CD4-positive, alpha-beta T cell treated with Interferon gamma for 1 hour (primary cell): ENCODE measurements around the gene DENND1A.

Experiments used
- DNase-seq: peaks from one replicate; pipeline ENCODE4 v3.0.0-alpha.2; 2020

The DENND1A gene

DNA sequence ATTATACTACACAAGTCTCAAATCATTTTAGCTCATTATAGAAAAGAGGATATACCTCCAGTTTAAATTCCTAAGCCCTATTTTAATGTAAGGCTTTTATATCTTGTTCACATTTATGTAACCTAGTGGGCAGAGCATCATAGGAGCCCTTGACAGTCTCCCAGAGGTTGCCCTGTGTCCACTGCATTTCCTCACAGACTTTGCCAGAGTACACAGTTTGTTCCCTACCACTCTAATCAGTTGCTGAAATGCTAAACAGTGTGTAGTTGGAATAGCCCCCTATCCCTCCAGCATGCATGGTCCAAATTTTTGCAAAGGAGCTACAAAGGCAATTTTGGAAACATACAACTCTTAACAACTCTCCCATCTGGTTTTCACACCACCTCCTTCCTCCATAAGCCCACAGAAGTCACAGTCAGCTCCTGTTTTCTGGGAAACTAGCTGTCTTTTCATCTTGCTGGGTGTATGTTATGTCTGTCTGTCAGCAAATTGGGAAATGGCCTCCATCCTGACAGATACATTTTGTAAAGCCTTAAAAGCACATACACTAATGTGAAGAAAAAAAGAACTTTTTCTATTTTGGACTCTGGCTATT is 212.2 kb downstream of the DENND1A start:
- DNase-seq = no peak

DNA sequence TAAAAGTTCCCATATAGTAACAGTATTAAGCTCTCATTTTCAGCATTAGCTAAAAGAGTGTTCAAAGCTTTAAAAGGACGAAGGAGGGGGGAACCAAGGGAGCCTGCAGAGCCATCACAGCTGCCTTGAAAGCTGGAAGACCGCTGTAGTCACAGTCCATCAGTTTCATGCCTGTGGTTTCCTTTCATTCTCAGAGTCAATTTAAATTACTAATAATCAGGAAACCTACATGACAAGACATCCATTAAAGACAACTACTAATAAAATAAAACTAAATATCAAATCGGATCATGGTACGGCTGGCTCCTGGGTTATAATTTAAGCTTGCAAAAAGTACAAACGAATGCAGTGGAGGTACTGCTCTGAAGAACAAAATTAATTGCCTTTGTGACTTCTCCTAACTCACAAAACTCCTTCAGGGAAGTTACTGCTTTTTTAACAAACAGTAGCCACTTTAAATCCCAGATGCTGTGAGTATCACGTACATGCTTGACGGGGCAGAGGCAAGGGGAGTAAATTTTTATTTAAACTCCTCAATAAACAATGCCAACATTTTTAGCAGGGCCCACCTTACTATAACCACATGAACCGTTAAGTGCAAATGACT is 213.5 kb downstream of the DENND1A start:
- no peak for DNase-seq

DNA sequence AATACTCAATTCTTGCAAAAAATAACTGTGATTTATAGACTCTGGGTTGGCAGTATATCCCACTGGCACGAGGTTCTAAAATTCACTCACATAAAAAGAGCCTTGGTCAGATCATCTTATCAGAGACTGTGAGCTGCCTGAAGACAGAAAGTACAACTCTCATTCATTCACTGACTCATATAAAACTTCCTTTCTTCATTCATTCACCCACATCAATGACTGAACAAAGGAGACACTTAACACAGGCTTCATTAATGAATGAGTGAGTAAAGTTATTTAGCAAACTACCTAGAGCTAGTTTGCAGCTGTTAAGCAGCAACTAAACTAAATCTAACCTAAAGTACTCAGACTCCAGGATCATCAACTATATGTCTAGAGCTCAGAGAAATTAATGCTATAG is 214.7 kb downstream of the DENND1A start:
- DNase-seq = no peak

DNA sequence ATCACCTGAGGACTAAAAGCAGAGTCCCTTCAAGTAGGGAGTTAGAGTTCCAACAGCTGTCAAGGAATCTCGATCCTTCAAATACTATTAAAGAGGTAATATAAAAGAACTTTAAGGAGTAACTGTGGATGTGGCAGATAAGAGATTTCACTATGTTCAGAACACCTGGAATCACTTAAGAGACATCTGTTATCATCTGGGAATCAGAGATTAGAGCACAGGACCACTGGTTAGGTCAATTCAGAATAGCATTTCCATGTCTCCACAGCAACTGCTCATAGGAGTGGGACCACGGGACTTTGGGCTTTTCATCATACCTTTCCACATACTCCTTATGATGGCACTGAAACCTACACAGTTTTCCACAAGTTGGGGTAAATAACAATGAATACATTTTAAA is 216.6 kb downstream of the DENND1A start:
- no peak for DNase-seq

DNA sequence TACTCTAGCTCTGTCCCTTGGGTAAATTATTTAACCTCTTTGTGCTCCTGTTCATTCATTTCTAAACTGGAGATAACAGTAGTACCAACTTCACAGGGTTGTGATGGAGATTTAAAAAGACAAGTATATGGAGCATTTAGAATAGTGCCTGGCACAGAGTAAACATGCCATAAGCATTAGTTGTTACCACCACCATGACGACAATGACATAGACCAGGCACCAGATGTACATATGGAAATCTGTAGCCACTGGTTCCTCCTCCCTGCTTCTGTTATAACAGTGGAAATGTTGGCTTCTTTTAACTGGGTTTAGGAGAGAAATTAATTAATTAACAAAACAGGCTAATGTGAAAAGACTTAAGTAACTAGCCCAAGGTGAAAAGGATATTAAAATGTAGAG is 217.5 kb downstream of the DENND1A start:
- DNase-seq = no peak

DNA sequence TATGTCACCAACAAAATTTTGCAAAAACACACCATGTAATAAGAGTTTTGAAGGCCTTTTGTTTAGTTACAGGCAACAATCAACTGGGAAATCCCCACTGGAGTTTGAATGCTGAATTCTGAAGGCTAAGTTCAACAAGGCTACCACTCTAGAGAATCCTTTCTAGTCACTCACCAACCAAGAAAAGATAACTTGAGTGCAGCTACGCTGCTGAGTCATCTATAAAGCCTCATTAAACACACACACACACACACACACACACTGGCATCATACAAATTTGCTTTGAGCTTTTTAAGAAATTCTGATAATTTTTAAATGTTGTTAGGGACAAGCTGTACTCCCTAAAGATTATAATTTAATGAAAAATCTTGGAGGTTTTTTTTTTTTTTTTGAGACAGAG is 219.6 kb downstream of the DENND1A start:
- no peak for DNase-seq

DNA sequence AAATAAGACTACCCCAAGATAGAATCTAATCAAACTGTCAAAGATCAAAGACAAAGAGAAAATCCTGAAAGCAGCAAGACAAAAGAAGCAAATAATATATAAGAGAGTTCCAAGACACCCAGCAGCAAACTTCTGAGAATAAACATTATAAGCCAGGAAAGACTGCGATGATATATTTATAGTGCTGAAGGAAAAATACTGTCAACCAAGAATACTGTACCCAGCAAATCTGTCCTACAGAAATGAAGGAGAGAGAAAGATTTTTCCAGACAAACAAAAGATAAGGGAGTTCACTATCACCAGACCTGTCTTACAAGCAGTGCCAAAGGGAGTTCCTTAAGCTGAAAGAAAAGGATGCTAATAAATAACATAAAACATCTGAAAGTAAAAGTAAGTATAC is 227.4 kb downstream of the DENND1A start:
- DNase-seq = no peak

DNA sequence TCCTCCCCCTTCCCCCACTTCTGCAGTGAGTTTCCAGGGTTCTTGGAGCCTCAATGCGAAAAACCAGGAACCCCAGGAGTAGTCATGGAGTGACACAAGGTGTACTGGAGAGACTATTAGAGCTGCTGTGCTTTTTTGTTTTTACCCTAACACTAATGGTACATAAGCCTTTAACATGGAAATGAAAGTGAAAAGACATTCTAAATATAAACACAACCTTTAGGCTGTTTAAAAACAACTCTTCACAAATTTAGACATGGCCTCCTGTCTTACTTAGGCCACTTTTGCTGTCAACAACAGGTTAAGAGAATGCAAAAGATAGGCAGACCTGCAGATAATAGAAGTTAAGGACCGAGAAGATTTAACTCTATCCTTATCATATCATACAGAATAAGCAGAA is 232.2 kb downstream of the DENND1A start:
- DNase-seq = no peak

DNA sequence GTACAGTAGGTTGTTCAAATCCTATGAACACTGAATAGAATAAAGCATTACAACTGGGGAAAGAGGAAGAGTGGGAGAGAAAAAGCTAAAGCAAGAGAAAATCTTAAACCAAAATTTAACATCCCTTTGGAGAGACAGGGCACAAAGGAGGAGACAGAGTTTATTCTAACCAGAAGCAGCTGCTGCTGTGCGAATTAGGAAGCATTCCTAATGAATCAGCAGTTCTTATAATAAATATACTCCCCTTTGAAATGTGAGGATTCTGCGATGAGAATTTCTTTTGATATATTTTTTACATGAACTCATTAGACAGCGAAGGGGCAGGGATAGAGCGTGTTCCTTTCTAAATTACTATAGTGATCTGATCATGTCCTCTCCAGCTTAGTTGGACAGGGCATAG is 233.4 kb downstream of the DENND1A start:
- no peak for DNase-seq

DNA sequence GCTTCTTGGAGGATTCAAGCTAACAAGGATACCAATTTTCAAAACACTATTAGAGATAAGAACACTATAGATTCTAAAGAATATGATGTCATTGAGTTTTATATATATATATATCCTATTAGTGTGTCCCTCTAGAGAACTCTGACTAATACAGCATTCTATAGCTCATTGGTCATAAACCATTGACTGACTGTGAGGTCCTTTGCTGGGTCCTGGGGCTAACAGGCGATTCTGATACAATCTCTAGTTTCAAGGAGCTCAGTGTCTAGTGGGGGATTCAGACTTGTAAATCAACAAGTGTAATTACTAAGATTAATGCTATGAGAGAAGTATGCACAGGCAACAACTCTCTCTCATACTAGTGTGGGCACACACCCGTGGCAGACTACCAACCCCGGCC is 234.5 kb downstream of the DENND1A start:
- no peak for DNase-seq

DNA sequence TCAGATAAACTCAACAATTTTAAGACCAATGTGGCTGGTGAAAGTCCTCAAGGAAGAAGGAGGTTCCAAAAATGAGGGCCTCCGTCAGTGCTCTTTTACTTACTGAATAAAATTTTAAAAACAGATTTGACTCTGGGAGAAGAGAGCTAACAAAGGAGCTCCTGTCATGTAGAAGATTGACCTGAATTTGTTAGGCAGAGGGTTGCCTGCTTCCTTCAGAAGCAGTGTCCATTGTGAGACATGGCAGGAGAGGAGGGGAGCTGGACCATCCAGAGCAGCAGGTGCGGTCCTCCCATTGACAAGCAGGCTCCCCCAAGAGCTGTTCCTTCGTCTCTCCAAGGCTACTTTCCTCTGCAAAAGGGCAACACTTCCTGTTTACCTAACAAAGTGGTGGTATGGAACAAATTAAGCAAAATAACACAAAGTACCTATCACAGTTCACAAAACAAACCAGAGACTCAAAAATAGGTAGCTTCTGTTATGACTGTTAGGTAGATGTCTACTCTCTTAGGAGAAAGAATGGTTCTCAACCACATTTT is 238.1 kb downstream of the DENND1A start:
- no peak for DNase-seq

DNA sequence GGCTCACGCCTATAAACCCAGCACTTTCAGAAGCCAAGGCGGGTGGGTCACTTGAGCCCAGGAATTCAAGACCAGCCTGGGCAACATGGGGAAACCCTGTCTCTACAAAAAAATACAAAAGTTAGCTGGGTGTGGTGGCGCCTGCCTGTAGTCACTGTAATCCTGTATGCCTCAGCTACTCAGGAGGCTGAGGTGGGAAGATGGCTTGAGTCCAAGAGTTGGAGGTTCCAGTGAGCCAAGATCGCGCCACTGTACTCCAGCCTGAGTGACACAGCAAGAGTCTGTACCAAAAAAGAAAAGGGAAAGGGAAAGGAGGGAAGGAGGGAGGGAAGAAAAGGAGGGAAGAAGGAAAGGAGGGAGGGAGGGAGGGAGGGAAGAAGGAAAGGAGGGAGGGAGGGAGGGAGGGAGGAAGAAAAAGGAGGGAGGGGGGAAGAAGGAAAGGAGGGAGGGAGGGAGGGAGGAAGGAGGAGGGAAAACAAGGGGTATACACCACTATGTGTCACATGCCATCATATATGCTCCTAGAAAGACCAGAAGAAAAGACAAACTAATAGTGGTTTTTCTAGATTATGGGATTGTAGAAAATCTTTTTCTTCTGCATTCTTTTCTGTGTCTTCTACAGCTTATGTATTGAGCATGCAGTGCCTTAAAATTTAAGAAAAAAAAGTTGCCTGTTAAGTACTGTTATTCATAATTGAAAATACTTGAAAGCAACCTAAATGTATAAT is 240.1 kb downstream of the DENND1A start:
- no peak for DNase-seq

DNA sequence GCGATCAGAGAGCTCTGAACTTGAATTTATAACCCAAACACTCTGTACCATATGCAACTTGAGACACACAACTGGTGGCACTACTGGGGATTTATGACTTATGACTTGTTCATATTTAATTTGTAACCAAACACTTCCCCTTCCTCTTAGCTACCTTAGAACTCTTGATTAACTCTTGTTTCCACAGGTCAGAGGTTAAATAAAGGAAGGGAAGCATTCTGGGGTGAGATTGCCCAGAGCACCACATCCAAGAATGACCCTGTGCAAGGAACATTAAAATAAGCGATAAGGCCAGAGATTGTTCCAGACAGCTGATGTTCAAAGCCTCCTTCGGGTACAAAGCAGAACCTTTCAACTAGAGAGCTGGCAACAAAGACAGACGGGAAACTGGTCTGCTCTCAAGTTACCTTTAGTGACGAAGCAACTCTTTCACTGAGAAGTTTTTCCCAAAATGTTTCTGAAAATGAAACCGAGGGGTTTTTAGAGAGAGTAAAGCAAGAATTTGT is 242.6 kb downstream of the DENND1A start:
- no peak for DNase-seq

DNA sequence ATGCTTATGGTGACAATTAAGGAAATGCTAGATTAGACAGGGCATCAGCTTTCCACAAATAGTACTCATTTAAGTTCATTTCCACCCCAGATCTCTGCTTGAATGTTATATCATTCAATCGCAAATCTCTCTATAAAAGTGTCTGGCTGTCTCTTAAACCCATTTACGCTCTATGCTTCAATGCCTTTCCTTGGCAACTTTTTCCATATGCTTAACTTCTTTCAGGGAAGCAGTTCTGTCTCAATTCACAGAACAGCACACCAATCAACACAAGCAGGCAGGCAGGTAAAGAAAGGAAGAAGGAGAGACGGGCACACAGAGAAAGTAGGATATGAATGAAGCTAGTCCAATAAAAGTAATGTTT is 243.1 kb downstream of the DENND1A start:
- no peak for DNase-seq

DNA sequence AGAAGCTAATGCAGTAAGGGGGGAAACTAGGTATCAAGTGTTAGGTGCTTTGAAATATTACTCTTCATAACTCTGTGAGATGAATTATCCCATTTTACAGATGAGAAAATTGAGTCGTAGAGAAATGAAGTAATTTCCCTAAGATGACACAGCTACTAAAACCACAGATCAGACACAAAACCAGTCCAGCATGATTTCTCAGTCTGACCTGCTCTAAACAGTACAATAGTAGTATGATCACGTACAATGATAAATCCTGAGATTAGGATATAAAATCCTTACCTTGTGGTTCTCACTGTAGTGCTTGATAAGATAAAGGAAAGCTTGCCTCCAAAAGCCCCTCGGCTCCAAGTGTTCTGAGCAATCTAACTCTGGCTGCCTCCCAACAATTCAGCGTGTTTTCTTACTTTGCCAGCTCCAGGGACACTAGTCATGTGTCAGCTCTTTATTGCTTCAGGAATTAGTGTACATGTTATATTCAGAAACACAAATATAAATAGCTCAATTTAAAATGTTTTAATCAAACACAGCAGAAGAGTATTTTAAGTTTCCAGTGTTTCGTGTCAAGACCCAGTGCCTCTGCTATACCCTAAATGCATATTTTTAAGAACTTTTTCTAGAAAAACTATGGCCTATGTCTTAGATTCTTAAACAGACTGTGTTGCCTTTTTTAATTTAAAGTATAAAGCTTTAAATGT is 243.6 kb downstream of the DENND1A start:
- DNase-seq = no peak

DNA sequence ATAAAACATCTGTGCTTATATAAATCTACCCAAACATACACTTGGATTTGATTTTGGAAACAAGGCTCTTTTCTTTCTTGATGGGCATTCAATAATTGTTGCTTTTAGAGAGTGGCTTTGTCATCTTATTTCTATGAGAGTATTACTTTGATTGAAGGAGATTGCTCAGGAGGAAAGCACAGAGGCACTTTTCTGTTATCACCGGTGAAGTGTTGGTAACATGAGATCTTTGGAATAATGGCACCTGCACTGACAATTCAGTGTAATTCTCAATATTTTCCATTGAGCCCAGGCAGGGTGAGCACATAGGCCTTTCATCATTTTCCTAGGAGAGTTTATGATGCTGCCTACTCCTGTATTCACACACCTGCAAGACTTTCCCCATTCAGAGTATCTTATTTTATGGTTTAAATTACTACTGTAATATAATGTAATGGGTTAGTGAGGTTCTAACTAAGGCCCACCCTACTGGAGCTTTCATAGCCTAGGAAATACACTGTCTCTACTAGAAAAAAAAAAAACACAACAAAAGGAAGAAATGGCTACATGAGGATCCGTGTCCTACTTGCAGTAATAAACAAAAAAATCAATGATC is 244.3 kb downstream of the DENND1A start:
- no peak for DNase-seq

DNA sequence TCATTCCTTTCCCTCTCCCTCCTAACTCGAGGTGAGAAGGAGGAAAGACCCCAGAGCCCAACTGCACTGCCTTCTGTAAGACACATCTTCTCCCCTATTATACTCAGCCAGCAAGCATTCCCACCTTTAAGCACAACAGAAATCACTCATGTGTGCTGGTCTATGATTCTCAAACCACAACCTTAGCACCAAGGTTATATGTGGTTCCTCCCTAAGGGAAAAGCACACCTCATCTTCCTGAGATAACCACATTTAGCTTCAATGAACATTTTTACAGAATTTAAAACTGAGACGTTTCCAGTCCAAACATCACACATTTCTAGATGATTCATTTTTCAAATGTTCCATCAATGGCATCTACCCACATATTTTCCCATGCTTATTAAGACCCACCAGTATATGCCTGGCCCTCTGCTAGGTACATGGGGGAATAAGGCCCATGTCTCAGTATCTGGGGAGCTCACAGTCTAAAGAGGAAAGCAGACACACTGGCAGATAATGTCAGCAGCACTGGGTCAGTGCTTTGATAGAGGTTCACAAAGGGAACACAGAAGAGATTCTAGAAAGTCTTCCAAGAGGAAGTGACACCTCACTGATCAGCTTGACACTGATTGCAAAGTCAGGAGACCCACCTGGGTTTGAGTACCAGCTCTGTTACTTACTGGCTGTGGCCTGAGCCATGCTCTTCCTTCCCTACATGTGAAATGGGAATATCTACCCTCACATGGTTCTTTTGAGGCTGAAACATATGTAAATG is 245.4 kb downstream of the DENND1A start:
- DNase-seq = no peak

DNA sequence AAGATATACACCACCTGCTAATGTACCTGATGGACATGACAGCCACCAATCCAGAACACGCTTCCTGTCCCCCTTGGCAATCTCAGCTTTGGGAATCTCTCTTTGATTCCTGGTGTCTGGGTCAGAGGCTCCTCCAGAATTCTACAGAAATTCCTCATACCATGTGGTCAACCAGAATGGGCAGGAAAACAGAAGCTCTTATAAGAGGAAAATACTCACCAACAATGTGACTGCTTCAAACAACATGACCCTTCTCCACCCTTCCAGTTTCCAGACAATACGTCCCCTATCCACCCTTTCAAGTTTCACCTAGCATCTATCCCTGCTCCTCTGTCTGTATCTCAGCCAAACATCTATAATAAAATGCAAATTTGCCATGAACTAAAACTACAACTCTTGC is 247.2 kb downstream of the DENND1A start:
- no peak for DNase-seq

DNA sequence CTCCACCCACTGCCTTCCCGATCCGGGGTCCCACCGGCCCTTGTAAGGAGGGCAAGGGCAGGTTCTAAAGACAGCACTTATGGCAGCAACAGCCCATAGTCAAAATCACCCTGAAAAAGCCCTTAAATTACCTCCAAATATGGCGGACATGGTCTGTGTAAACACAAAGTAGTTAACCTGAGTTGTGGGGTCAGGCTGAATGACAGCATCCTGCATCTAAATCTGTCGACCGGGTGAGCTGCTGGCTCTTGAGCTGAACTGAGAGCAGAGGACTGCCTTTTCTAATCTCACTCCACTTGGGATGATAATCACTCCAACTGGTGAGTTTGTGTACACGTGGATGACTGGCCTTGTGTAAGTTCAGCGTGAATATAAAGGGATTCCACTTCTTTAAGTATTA is 249.6 kb downstream of the DENND1A start:
- DNase-seq = no peak

DNA sequence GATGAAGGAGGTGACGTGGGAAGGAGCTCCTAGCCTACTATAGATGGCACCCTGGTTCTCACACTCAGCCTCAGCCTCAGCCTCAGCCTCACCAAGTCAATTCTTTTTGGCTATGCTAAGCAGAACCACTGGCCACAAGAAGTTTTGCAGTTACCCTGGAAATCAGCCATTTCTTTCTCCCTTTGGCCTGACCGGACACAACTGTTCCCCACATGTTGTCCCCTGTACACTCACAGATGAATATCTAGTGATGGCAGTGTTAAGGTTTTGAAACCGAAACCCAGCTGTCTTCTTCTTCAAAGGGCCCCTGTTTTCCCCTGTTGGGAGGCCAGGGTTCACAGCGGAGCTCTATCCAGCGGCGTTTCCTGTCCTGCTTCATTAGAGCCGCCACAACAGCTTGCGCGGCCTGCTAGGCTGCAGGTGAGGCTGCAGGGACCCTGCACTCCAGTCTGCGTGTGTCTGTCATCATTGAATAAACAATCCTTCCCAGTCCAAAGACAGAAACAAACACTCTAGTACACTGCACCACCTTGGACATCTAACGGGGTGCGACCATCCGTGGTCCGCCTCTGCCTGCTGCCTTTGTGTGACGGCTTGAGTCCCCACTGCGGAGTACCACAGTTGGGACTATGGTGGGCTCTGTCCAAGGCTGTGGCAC is 250.5 kb downstream of the DENND1A start:
- no peak for DNase-seq

DNA sequence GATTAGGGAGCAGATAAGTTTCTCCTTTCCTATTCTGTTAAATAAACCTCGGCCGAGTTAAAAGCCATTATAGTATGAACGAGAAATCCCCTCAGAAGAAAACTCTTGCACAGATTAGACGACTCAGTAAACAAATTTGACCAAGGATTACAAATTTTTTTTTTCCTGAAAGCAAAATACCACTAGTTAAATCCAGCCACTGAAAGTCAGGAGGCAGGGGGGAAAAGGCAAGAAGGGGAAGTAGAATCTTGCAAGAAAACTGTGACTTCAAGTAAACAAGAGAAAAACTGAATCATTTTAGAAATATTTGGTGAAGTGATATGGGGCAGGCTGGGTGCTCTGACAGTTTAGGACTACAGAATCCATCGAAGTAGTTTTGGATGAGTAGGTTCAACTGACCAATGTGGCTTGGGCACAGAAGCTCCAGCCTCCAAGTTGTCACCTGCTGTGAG is 251.0 kb downstream of the DENND1A start:
- no peak for DNase-seq
